Stimulated activated CD4-positive, alpha-beta T cell treated with anti-CD3 and anti-CD28 coated beads, Interleukin-4, amount 100 ng/mL, for 24 hours (primary cell): ENCODE data around the gene RPL5.

Experiments
- DNase-seq: peaks from one replicate; pipeline ENCODE4 v3.0.0-alpha.2; 2020

Gene RPL5

DNA sequence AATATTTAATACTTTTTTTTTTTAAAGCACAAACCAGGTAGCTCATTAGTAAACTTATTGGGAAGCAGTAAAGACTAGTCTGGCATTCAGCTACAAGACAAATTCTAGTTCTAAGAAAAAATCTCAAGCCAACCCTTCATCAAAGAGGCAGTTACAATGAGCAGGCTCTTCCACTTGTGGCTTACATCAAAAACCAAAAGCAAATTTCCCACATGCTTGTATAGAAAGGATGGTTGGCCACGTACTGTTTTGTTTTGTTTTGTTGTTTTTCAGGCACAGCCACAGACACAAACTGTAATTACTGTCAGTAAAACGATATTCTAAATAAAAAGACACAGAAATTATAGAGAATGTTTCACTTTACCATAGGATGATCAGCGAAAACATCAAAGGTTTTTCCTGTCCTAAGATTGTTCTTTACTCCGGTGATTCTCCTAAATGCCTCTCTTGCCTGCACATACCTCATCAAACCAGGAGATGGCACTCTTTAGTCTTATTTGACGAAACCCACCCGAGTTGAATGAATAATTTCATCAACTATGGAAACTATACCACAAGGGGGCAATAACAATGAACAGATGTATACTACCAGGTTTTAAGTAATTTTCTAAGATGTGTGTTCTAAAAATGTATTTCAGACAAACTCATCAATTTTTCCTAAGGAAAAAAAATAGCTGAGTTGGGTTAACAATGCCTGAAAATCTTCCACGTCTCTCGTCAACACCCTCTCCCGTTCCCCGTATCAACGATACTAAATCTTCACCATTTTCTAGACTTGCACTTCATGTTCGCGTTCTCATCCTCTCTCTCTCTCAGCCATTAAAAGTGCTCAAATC lies 26.9 kb downstream of the RPL5 start:
- DNase-seq = peak; percentile 69

DNA sequence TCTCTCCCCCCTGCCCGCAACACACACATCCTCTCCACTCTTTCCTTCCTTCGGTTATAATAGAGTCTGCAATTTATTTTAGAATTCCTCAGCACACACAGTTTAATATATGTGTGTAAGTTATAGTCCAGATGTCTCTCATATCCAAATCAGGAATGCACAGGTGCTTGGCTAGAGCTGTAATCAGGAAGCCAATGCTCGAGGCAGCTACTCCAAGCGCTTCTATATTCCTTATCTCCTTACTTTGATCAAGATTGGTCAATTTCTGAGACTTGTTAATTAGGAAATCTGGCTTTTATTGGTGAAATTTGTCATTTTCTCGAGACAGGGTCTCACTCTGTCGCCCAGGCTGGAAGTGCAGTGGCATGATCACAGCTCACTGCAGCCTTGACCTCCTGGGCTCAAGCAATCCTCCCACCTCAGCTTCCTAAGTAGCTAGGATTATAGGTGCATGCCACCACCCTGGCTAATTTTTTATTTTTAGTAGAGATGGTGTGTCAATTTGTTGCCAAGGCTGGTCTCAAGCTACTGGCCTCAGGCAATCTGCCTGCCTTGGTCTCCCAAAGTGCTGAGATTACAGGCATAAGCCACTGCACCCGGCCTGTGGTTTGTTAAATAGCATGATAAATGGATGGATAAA lies 27.7 kb downstream of the RPL5 start:
- DNase-seq = no peak

DNA sequence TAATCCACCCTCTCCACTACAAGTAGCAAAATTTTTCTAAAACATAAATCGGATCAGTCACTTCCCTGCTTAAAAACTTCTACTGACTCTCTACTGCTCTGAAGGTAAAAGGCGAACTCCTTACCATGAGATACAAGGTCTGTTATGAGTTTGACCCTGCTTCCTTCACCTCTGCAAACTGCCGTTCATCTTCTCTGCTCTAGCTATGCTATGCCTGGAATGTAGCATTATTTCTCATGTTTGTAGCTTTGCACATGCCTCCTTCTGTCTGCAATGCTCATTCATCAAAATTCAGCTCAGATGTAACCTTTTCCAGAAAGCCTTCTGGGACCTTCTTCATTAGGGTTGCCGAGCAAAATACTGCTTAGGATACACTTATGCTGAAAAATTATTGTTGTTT lies 30.8 kb downstream of the RPL5 start:
- no peak for DNase-seq

DNA sequence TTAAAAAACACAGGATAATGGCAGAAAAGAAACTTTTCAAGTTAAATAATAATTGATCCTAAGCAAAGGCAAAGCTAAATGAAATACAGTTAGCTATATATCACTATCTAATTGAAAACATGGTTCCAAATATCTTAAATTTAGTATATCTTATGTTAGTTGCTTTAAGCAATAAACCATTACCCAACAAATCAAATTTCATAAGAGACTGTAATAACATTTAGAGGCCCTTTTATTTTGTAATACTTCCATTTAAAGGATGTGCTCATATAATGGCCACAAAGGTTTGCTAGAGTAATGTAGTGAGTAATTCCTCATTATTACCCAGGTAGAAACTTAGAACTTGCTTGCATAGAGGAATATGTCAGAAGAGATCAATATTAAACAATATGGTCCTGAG lies 32.3 kb downstream of the RPL5 start:
- DNase-seq = no peak

DNA sequence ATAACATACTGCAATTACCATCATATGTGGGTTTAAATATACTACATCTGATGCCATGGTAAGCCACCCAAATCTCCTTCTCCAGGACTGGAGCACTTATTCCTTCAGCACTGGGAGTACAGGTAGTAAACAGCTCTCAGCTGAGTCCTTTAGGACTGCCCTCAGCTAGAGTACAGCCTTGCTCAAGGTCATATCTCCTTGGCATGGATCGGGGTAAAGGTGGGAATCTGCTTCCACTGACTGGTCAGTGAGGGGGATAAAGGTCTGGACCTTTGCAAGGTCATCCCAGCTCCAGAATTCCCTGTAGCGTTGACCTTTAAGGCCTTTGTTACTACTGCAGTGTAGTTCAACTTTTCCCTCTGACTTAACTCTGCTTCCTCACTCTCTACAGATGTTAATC lies 38.8 kb downstream of the RPL5 start:
- DNase-seq = no peak

DNA sequence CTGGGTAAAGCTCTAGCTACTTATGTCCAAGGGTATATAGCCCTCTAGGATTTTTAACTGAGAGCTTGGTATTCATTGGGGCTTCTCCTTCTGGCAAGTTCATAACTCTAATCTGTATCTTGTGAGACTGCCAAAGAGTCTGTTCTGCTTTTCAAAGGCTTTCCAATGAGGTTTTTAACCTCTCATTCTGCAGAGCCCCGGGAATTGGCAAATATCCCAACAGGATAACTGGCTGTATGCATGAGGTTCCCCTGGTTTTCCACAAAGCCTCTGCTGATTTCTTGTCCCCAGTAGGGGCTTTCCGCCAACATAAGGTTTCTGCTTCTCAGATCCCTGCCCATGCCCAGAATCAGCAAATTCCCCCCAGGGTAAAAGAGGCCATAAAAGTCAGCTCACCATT lies 40.9 kb downstream of the RPL5 start:
- DNase-seq = no peak

DNA sequence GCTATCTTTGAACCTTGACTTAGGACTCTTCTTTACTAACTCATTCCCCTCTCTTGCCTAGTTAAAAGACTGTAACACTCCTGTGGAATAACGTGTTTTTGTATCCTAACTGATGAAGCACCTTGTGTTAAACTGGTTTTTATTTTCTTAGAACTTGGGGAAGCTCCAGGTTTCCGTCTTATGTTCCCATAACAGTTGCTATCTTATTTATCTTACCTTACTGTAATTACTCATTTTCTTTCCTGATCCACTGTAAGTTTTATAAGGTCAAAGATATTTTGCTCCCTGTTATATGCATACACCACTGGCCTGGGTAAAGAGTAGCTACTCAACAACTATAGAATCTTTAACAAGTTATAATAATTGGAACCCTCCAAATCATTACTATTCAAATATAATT lies 43.1 kb downstream of the RPL5 start:
- DNase-seq = no peak

DNA sequence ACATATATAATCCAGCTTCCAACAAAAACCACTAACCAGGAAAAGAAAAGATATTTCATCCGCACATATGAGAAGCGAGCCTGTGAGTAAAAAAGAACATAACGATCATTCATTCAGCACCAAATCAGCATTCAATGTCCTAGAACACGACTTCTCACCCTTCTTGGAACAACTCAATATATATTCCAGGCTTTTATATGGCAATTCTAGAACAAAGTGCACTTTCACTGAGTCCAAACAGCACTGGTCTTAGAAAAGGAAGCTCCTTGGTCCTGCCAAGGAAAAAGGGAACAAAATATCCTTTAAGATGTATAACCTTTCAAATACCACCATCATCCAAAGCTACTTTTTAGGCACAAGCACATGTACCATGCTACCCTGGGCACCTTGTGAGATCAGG lies 44.5 kb downstream of the RPL5 start:
- DNase-seq = no peak

DNA sequence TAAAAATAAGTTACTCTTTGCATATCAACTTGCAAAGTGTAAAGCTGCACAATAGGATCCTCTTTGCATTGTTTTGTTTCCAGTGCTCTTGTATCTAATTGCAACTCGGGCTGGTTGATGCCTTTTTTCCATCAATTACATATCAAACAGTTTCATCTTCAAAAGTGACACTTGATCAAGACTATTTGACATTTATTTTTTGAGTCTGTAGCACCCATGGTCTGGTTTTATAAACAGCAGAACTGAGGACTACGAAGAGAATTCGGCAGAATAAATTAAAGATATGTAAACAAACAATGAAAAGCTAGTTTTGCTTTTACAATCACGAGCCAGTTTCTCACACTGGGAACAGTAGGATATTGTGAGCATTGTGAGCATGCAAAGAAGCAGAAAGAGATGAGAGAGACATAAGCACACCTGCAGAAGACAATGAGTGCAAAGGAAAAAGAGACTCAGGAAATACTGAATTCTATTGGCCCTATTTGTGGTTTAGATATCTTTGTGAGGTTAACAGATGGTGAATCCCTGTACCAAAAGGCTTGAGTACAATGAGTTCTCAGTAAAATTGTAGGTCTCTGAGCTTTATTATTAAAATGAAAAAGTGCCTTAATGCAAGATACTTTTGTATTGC lies 45.4 kb downstream of the RPL5 start:
- DNase-seq = no peak

DNA sequence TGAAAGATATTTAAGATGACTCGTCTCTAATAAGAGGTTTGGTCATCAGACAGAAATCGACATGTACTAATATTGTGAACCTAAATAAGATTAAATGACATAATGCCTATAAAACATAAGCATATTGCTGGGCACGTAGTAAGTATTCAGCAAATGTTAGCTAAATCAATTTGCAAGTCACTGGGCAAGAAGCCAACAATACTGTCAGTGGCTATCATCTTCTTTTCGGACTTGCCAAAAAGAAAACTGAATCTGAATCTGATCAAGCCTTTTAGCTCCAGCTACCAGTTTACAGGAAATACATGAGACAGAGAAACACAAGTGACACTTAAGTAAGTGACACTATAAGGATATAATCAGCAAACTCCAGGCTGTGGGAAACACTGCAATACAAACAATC lies 46.0 kb downstream of the RPL5 start:
- DNase-seq = no peak

DNA sequence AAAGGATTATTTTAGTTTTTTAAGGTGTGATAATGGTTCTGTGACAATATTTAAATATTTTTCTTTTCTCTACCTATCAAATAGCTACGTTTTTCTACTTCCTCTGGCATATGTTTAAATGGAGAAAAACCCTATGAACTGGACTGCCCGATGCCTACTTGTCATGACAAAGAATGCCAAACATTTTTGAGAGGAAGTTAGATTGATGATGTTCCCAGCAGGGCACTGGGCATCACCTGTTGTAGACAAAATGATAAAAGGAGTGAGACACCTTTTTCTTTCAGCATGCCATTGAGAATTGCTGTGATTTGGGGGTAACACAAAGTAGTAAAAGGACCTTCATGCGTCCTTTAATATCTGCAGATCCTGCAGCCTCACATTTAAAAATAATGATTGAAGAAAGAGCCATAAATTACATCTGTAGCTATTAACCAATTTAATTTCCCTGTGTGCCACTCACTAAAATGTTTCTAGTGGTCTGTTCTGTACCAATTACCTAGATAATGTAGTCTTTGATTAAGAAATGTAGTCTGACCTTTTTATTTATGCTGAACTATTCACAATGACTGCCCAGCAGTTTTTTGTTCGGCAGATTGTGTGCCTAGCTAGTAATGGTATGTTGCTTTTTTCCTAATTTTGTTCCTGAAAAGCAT lies 47.6 kb downstream of the RPL5 start:
- DNase-seq = no peak

DNA sequence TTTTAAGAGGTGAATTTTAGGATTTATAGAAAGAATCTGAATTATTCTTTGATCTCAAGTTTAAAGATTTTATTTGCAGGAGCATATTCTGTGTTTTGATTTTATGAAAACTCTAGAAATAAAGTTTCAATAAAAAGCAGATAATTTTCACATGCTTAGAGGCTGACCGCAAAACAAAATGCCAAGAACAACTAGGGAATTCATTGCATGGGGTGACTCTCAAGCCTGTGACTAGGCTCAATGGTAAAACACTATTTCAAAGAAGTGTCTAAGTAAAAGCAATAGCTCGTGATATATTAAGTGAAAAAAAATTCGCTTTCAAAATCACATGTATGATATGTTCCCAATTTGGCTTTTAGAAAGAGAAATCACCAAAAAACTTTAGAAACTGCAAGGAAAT lies 49.6 kb downstream of the RPL5 start:
- DNase-seq = no peak

DNA sequence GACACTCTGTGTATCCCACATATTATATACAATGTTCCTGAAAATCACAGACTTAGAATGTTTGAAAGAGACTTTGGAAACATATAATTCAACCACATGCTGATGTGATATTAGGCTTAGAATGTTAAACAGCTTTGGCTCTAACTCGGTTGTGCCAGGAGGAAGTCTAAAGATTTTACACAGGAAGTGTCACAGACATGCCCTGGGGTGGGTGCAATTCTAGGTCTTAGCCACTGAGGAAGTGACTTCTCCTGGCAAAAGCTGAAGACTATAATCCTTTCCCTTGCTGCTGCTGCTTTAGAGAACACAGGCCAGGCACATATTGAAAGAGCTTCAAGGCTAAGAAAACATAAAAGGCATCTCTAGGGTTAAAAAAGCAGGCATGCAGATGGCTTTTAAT lies 51.0 kb downstream of the RPL5 start:
- peak; percentile 33 for DNase-seq

DNA sequence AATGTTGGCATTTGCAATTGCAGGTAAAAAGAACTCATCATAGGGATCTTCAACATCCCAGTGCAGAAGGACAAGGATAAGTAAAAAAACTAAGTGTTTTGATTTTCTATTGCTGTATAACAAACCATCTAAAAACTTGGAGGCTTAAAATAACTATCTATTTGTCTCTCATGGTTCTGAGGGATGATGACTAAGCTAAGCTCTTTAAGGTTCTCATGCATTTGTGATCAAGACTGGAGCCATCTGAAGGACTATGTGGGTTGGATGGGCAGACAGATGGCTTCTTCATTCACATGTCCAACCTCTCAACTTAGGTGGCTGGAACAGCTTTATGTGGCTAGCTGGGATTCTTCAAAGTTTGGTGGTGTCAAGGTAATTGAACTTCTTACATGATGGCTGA lies 51.5 kb downstream of the RPL5 start:
- DNase-seq = no peak

DNA sequence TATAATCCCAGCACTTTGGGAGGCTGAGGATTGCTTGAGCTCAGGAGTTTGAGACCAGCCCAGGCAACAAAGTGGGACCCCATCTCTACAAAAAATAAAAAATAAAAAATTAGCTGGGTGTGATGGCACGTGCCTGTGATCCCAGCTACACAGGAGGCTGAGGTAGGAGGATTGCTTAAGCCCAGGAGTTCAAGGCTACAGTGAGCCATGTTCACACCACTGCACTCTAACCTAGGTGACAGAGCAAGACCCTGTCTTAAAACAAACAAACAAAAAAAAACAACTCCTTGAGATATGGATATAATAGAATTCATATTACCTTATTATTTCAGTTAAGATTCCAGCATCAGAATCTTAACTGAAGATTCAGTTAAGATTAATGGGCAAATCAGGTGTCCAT lies 52.4 kb downstream of the RPL5 start:
- DNase-seq = no peak

DNA sequence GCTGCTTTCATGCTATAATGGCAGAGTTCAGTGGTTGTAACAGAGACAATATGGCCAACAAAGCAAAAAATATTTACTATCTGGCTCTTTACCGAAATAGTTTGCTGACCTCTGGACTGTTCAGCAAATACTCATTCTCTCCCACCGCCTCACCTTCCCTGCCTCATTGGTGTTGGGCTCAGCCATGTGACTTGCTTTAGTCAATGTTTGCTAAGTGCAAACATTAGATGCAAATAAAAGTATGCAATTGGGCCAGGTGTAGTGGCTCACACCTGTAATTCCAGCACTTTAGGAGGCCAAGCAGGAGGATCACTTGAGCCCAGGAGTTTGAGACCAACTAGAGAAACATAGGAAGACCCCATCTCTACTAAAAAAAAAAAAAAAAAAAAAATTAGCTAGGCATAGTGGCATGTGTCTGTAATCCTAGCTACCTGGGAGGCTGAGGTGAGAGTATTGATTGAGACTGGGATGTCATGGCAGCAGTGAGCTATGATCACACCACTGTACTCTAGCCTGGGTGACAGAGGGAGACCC lies 55.1 kb downstream of the RPL5 start:
- no peak for DNase-seq

DNA sequence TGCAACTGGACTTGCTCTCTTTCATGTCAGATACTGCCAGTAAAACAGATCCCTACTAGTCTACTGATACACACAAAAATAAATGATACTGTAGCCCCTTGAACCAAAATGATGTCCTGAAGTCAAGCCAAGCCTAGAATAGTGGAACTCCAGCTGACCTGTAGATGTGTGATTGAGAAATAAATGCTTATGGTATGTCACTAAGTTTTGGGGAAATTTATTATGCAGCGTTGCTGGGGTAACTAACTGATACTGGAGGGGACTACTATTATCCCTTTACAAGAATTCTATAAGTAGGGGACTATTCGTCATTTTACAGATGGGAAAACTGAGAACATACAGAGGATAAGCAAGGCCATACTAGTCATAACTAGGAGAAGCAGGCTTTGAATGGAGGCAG lies 55.6 kb downstream of the RPL5 start:
- DNase-seq = no peak
